Natural killer cell (primary cell): ENCODE data around the gene SCGB3A1. TPM values are rescaled to one million over a fixed set of nuclear protein-coding genes. Genes with fewer than 3 reads are reported as not detected.

Experiments used
- ATAC-seq, 3 donors: fragments of 150-1000 bp in 2 of 3; fragments of 200-7000 bp in 1 of 3; cut with Tn5 transposase; 1 replicate in 1 of 3; 2 replicates in 2 of 3; pipeline ENCODE4 v1.10.0; 2021; ENCODE audit warnings: mild to moderate bottlenecking in 2 of 3, moderate library complexity in 2 of 3
- DNase-seq, 2 donors: peaks; one replicate each; pipeline versions ENCODE4 v3.0.0 to v3.0.0-alpha.2; 2013 to 2021; ENCODE audit warnings: mixed read lengths in 1 of 2
- H3K27ac ChIP-seq: one replicate; pipeline ENCODE4 v1.5.1; 2013; ENCODE audit warnings: mild to moderate bottlenecking, low read length
- H3K27me3 ChIP-seq: one replicate; pipeline ENCODE4 v1.6.1; 2013; ENCODE audit warnings: low read length; ENCODE audit not compliant: control insufficient read depth, insufficient read depth
- H3K36me3 ChIP-seq: one replicate; pipeline ENCODE4 v1.6.1; 2013; ENCODE audit warnings: low read length; ENCODE audit not compliant: control insufficient read depth, insufficient read depth
- H3K4me1 ChIP-seq: one replicate; pipeline ENCODE4 v1.6.1; 2013; ENCODE audit warnings: low read length; ENCODE audit not compliant: control insufficient read depth, insufficient read depth
- H3K4me3 ChIP-seq: one replicate; pipeline ENCODE4 v1.5.1; 2013; ENCODE audit warnings: low read length
- H3K9me3 ChIP-seq: one replicate; pipeline ENCODE4 v1.6.1; 2013; ENCODE audit warnings: low read length; ENCODE audit not compliant: control insufficient read depth, insufficient read depth
- H3K27ac Mint-ChIP-seq, 2 donors: one replicate each; pipeline ENCODE4 v1.8.0; 2022; ENCODE audit warnings: mild to moderate bottlenecking in 2 of 2, mixed read lengths in 2 of 2, moderate library complexity in 1 of 2
- H3K27me3 Mint-ChIP-seq, 2 donors: one replicate each; pipeline ENCODE4 v1.8.0; 2022; ENCODE audit warnings: low read depth in 2 of 2, mixed read lengths in 2 of 2
- H3K36me3 Mint-ChIP-seq: one replicate; pipeline ENCODE4 v1.8.0; 2022; ENCODE audit warnings: mixed read lengths
- H3K4me1 Mint-ChIP-seq, 2 donors: one replicate each; pipeline ENCODE4 v1.8.0; 2022; ENCODE audit warnings: mixed read lengths in 2 of 2
- H3K4me3 Mint-ChIP-seq: one replicate; pipeline ENCODE4 v1.8.0; 2022; ENCODE audit warnings: mild to moderate bottlenecking, moderate library complexity, mixed read lengths
- H3K9me3 Mint-ChIP-seq, 2 donors: one replicate each; pipeline ENCODE4 v1.8.0; 2022; ENCODE audit warnings: mixed read lengths in 2 of 2
- CTCF ChIP-seq: fragments of 200-600 bp; IDR thresholded peaks from one replicate; pipeline ENCODE4 v1.8.0; 2022; ENCODE audit warnings: antibody characterized with exemption
- WGBS: methylation state at CpG from one replicate; pipeline ENCODE4 v1.1.7; 2013; ENCODE audit warnings: missing lambda C conversion rate; ENCODE audit not compliant: insufficient coverage; 5-methylcytosine and 5-hydroxymethylcytosine counted together
- intact Hi-C: fragments of 100-400 bp; cut with micrococcal nuclease; formaldehyde crosslinking; loops from one replicate; pipeline ENCODE4 v1.14.2; 2022
- total RNA-seq, 4 donors: library from RNA; stranded (reverse); fragments of 120-200 nt in 1 of 4; gene quantifications; one replicate each; pipeline versions ENCODE4 v1.2.3 to v1.2.4, GENCODE V29; 2013 to 2022

SCGB3A1 gene
- total RNA-seq, 3 donors from 2014 or later (not counting 1 experiment from before 2014, with no cell fraction given) = not detected

DNA sequence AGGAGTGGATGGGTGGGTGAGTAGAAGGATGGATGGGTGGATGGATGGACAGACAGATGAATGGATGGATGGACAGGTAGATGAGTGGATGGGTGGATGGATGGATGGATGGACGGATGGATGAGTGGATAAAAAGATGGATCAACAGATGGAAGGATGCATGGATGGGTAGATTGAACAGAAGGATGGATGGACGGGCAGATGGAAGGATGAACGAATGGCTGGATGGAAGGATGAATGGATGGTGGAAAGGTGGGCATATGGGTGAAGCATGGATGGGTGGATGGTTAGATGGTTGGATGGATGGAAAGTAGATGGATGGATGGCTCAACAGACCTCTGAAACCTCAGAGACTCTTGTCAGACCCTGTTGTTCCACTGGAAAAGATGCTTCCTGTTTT lies 48.0 kb upstream of the SCGB3A1 start:
- Histone ChIP-seq H3K9me3 (no peaks in the 10 kb centered on the region), H3K36me3 (no peaks in the 10 kb centered on the region), H3K4me1 (no peaks in the 10 kb centered on the region), H3K27me3 (no peaks in the 10 kb centered on the region), H3K27ac (no peak overlapping the region), H3K4me3 (no peak overlapping the region)
- Mint-ChIP-seq H3K4me3 (no peak overlapping the region), H3K9me3 (peaks cover 0 to 2% of the 10 kb centered on the region in 2 donors), H3K4me1 (peaks cover 0 to 5% of the 10 kb centered on the region in 2 donors), H3K27ac (no peak overlapping the region), H3K36me3 (no peaks in the 10 kb centered on the region), H3K27me3 (peaks cover 0 to 5% of the 10 kb centered on the region in 2 donors)
- ATAC-seq (no peak), DNase-seq (no peak)
- no peak for TF ChIP-seq CTCF
- WGBS = 64% methylated on average over 3 of the region's 3 CpGs
- intact Hi-C loops = no loop called here

DNA sequence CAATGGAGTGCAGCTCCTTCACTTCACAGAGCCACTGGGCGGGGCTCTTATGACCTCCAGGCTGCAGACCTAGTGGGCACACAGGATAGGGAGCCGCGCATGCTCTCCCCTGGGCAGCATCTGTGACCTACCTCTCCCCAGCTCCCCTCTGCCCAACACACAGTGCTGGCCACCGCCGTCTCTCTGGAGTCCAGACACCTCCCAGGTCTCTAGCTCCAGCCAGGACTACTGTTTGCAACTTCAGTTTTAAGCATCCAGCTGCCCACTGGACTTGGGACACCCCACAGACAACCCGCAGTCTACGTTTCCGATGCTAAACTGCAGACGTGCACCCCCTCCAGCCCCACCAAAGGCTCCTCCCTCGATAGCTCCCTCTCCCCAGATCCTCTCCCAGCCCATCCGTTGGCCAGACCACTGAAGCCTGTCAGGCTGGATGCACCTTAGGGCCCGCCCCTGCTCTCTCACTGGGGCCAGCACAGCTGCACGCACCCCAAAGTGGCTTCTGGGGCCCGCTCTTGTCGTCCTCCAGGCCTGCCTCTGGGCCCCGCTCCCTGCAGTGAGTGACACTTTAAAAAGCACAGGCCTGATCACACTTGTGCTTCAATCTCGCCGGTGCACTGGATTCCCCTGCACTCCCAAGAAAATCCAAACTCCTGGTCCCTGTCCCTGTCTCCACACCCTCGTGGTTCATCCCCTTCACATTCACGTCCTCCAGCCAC lies 46.8 kb upstream of the SCGB3A1 start:
- H3K4me3 Mint-ChIP-seq = no peak overlapping the region
- 87% methylated on average over 20 of the region's 20 CpGs for WGBS
- Histone ChIP-seq H3K27ac (no peak overlapping the region), H3K4me1 (no peaks in the 10 kb centered on the region), H3K9me3 (no peaks in the 10 kb centered on the region), H3K27me3 (no peaks in the 10 kb centered on the region), H3K4me3 (no peak overlapping the region), H3K36me3 (no peaks in the 10 kb centered on the region)
- peaks cover 0 to 3% of the 10 kb centered on the region in 2 donors for H3K27me3 Mint-ChIP-seq
- ATAC-seq = no peak
- peaks cover 0 to 5% of the 10 kb centered on the region in 2 donors for H3K4me1 Mint-ChIP-seq
- H3K9me3 Mint-ChIP-seq = peaks cover 0 to 2% of the 10 kb centered on the region in 2 donors
- no peak overlapping the region for H3K27ac Mint-ChIP-seq
- DNase-seq = no peak
- H3K36me3 Mint-ChIP-seq = no peaks in the 10 kb centered on the region
- no peak for TF ChIP-seq CTCF
- intact Hi-C loops = no loop called here

DNA sequence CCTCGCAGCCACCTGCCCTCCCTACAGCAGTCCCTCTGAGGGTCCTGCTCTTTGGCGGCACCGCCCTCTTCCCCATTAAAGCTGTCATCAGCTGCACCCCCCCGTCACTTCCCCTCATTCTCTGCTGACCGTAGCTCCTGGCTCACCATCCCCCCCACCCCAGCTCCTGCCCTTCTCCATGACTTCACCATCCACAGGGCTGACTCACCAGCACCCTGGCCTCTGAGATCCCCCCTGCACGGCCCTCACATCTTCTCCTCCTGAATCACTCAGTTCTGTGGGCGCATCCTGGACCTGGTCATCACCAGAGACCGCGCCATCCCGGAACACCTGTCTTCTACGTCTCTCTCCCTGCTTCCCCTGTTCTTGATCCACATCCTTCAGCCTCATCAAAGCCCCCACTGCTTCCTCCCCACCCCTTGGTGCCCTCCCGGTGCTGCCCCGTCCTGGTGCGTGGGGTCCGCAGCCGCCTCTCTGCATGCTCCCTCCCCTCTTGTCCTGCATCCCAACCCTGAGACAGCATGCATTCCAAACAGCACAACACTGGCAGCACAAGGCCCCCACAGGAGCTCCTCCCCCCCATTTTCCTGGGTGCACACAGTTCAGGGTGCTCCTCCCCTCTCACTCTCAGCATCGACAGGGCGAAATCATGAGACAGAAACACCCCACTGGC lies 45.2 kb upstream of the SCGB3A1 start:
- no peaks in the 10 kb centered on the region for H3K36me3 Mint-ChIP-seq
- no peak overlapping the region for H3K27ac Mint-ChIP-seq
- no peaks in the 10 kb centered on the region for H3K9me3 ChIP-seq
- H3K36me3 ChIP-seq = no peaks in the 10 kb centered on the region
- no peak for TF ChIP-seq CTCF
- no peak for DNase-seq
- no peaks in the 10 kb centered on the region for H3K27me3 ChIP-seq
- H3K27ac ChIP-seq = no peak overlapping the region
- no peak overlapping the region for H3K4me3 ChIP-seq
- intact Hi-C loops = no loop called here
- H3K4me3 Mint-ChIP-seq = no peak overlapping the region
- no peak for ATAC-seq
- H3K27me3 Mint-ChIP-seq = peaks cover 0 to 3% of the 10 kb centered on the region in 2 donors
- no peaks in the 10 kb centered on the region for H3K4me1 ChIP-seq
- peaks cover 0 to 5% of the 10 kb centered on the region in 2 donors for H3K4me1 Mint-ChIP-seq
- H3K9me3 Mint-ChIP-seq = peaks cover 0 to 2% of the 10 kb centered on the region in 2 donors
- 85% methylated on average over 18 of the region's 18 CpGs for WGBS
